Smooth muscle cell (in vitro differentiated cells): ENCODE measurements around the gene ROBO3. TPM values are rescaled to one million over a fixed set of nuclear protein-coding genes. Genes with fewer than 3 reads are reported as not detected.

ENCODE experiments used
- DNase-seq: peaks from one replicate; lab custom pipeline; 2025; ENCODE audit not compliant: unreplicated experiment; lab: John Stamatoyannopoulos, UW
- H2AFZ ChIP-seq: fragments of 200-600 bp; sonication (generic); 2 replicates; pipeline ENCODE4 v1.6.0; 2016; ENCODE audit warnings: antibody characterized with exemption, low read depth, mild to moderate bottlenecking
- H3F3A ChIP-seq: fragments of 200-600 bp; sonication (generic); 2 replicates; pipeline ENCODE4 v1.6.0; 2017; ENCODE audit warnings: antibody characterized with exemption, low read depth
- H3K27ac ChIP-seq: fragments of 200-600 bp; sonication (generic); 2 replicates; pipeline ENCODE4 v1.5.1; 2016; ENCODE audit warnings: low read depth, mild to moderate bottlenecking
- H3K27me3 ChIP-seq: fragments of 200-600 bp; sonication (generic); 2 replicates; pipeline ENCODE4 v1.6.1; 2016; ENCODE audit warnings: low read depth, mild to moderate bottlenecking
- H3K36me3 ChIP-seq: fragments of 200-600 bp; sonication (generic); 2 replicates; pipeline ENCODE4 v1.5.1; 2016; ENCODE audit warnings: low read depth
- H3K4me1 ChIP-seq: fragments of 200-600 bp; sonication (generic); 2 replicates; pipeline ENCODE4 v1.5.1; 2016; ENCODE audit warnings: low read depth
- H3K4me2 ChIP-seq: fragments of 200-600 bp; sonication (generic); 2 replicates; pipeline ENCODE4 v1.6.0; 2016; ENCODE audit warnings: mild to moderate bottlenecking
- H3K4me3 ChIP-seq: fragments of 200-600 bp; sonication (generic); 2 replicates; pipeline ENCODE4 v1.5.1; 2016; ENCODE audit warnings: mild to moderate bottlenecking
- H3K79me2 ChIP-seq: fragments of 200-600 bp; sonication (generic); 2 replicates; pipeline ENCODE4 v1.6.0; 2016; ENCODE audit warnings: low read depth, mild to moderate bottlenecking
- H3K9ac ChIP-seq: fragments of 200-600 bp; sonication (generic); 2 replicates; pipeline ENCODE4 v1.6.0; 2016; ENCODE audit warnings: low read depth
- H3K9me3 ChIP-seq: fragments of 200-600 bp; sonication (generic); replicated peaks from 2 replicates; pipeline ENCODE4 v1.5.1; 2016; ENCODE audit warnings: low read depth
- H4K20me1 ChIP-seq: fragments of 200-600 bp; sonication (generic); 2 replicates; pipeline ENCODE4 v1.6.0; 2016; ENCODE audit warnings: low read depth
- CTCF ChIP-seq: fragments of 200-600 bp; sonication (generic); IDR thresholded peaks from 2 replicates; pipeline ENCODE4 v1.5.1; 2017; ENCODE audit warnings: borderline replicate concordance, mild to moderate bottlenecking, antibody characterized with exemption; ENCODE audit not compliant: insufficient read depth, poor library complexity, severe bottlenecking
- WGBS: methylation state at CpG from one replicate; pipeline ENCODE4 v1.1.7; 2016; ENCODE audit warnings: low lambda C conversion rate; 5-methylcytosine and 5-hydroxymethylcytosine counted together
- polyA plus RNA-seq: library from polyadenylated mRNA; unstranded; fragments of >200 nt; fragmentation: Nextera tagmentation; extraction: Ambion mirVana; gene quantifications from 2 replicates; pipeline ENCODE4 v1.2.1, GENCODE V29; 2016
- total RNA-seq: library from RNA; depleted of rRNA; stranded (reverse); fragments of >200 nt; gene quantifications from 2 replicates; pipeline ENCODE4 v1.2.3, GENCODE V29; 2014

Gene ROBO3
- total and polyA plus RNA-seq, 2 experiments from 2014 or later, result 8.9 to 12.8 TPM

GRCh38 chr11:124844664-124845079 lies 20.6 kb upstream of the ROBO3 start:
- Histone ChIP-seq H3K9ac (no peak overlapping the region), H3F3A (no peaks in the 10 kb centered on the region), H3K4me3 (no peak overlapping the region), H3K4me1 (peaks cover 52% of the 10 kb centered on the region), H4K20me1 (no peaks in the 10 kb centered on the region), H2AFZ (no peak overlapping the region), H3K27me3 (peaks cover 100% of the 10 kb centered on the region), H3K9me3 (no peaks in the 10 kb centered on the region), H3K36me3 (no peaks in the 10 kb centered on the region), H3K4me2 (no peak overlapping the region), H3K79me2 (no peaks in the 10 kb centered on the region), H3K27ac (no peak overlapping the region)
- no peak for DNase-seq
- TF ChIP-seq CTCF, result no peak
- WGBS, result 45% methylated on average over 8 of the region's 8 CpGs

GRCh38 chr11:124846070-124846673 lies 19.1 kb upstream of the ROBO3 start:
- H3K36me3 ChIP-seq, result no peaks in the 10 kb centered on the region
- no peak overlapping the region for H3K4me2 ChIP-seq
- no peaks in the 10 kb centered on the region for H3F3A ChIP-seq
- H3K4me3 ChIP-seq, result no peak overlapping the region
- no peaks in the 10 kb centered on the region for H3K9me3 ChIP-seq
- no peaks in the 10 kb centered on the region for H3K79me2 ChIP-seq
- no peak for TF ChIP-seq CTCF
- no peak overlapping the region for H3K27ac ChIP-seq
- H3K9ac ChIP-seq, result no peak overlapping the region
- no peak for DNase-seq
- peaks cover 100% of the 10 kb centered on the region for H3K27me3 ChIP-seq
- peaks cover 44% of the 10 kb centered on the region for H3K4me1 ChIP-seq
- no peak overlapping the region for H2AFZ ChIP-seq
- H4K20me1 ChIP-seq, result no peaks in the 10 kb centered on the region
- WGBS, result 61% methylated on average over 11 of the region's 11 CpGs

GRCh38 chr11:124859171-124859570 lies 6.1 kb upstream of the ROBO3 start:
- DNase-seq, result no peak
- Histone ChIP-seq H3K4me1 (peaks cover 15% of the 10 kb centered on the region), H3K4me2 (no peak overlapping the region), H3K4me3 (no peak overlapping the region), H3K9ac (no peak overlapping the region), H2AFZ (no peak overlapping the region), H3K27ac (no peak overlapping the region), H3K36me3 (no peaks in the 10 kb centered on the region), H4K20me1 (no peaks in the 10 kb centered on the region), H3K27me3 (peaks cover 92% of the 10 kb centered on the region), H3K79me2 (no peaks in the 10 kb centered on the region), H3F3A (no peaks in the 10 kb centered on the region), H3K9me3 (no peaks in the 10 kb centered on the region)
- no peak for TF ChIP-seq CTCF
- WGBS, result 80% methylated on average over 2 of the region's 2 CpGs

GRCh38 chr11:124861670-124862069 lies 3.6 kb upstream of the ROBO3 start:
- no peaks in the 10 kb centered on the region for H3K36me3 ChIP-seq
- H3K4me3 ChIP-seq, result no peak overlapping the region
- H2AFZ ChIP-seq, result no peak overlapping the region
- H3K9me3 ChIP-seq, result no peaks in the 10 kb centered on the region
- WGBS, result 64% methylated on average over 4 of the region's 4 CpGs
- DNase-seq, result no peak
- H3K27me3 ChIP-seq, result peaks cover 92% of the 10 kb centered on the region
- no peak overlapping the region for H3K27ac ChIP-seq
- H4K20me1 ChIP-seq, result no peaks in the 10 kb centered on the region
- H3K4me2 ChIP-seq, result no peak overlapping the region
- peaks cover 28% of the 10 kb centered on the region for H3K4me1 ChIP-seq
- no peak for TF ChIP-seq CTCF
- H3F3A ChIP-seq, result no peaks in the 10 kb centered on the region
- no peak overlapping the region for H3K9ac ChIP-seq
- no peaks in the 10 kb centered on the region for H3K79me2 ChIP-seq
